Activated CD8-positive, alpha-beta memory T cell treated with anti-CD3 and anti-CD28 coated beads for 24 hours (primary cell): ENCODE results near the gene ZNF133.
"Not testable (repeated sequence)": the region's sequence is repeated elsewhere in the genome, so short reads cannot be mapped to it uniquely, and the experiment has no call there.

ENCODE experiments used
- DNase-seq: peaks from one replicate; pipeline ENCODE4 v3.0.0-alpha.2; 2020

Gene ZNF133

DNA sequence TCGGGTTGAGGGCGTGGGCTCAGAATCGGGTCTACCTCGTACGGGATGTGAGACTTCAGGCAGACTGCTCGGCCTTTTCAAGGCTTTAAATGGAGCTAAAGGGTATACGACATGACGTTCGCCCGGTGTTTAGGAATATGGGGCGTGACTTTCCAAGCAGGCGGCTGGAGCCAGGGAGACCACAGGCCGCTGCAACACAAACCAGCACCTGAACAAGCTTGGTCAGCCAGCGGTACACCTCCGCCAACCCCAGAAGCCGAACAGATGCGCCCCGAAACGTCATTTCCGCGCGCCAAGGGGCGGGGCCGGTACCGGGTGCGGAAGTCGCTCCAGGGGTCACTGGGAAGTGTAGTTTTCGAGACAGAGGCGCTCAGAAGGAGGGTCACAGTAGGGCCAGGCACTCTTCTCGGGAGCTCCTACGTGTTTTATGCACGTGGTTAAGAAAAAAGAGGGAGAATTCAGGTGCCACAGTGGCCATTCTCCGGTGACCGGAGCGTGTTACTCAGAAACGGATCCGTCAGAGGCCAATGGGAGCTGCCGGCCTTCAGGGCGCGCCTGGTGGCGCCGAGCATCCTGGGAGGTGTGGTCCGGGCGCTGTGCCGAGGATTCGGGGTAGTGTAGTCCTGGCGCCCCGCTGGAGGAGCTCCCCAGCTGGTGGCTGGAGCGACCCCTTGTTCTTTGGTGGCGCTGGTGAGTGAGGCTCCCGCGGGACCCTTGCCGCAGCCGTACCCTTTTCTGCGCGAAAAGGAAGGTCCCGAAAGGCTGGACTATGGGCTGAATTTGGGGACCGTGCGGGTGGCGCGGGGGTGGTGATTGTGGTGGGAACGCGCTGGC lies at the start of gene ZNF133:
TSS of gene ZNF133 (plus strand) at position 613 of the 834 bp plus-strand sequence. CDS start 17,160 bp downstream, outside the sequence.
- DNase-seq = peak; percentile 100

DNA sequence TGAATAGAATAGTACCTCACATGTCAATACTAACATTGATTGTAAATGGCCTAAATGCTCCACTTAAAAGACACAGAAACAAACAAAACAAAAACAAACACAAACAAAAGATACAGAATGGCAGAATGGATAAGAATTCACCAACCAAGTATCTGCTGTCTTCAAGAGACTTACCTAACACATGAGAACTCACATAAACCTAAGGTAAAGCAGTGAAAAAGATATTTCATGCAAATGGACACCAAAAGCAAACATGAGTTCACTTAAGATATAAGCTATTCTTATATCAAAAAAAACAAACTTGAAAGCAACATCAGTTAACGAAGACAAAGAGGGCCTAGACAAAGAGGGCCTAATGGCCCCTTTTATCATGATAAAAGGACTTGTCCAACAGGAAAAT lies 47.3 kb upstream of the ZNF133 start:
- no peak for DNase-seq

DNA sequence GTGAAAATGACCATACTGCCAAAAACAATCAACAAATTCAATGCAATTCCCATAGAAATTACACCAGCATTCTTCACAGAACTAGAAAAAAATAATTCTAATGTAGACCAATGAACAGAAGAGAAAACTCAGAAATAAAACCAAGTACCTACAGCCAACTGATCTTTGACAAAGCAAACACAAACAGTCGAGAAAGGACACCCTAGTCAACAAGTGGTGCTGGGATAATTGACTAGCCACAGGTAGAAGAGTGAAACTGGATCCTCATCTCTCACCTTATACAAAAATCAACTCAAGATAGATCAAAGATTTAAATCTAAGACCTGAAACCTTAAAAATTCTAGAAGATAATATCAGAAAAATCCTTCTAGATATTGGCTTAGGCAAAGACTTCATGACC lies 44.5 kb upstream of the ZNF133 start:
- DNase-seq = no peak

DNA sequence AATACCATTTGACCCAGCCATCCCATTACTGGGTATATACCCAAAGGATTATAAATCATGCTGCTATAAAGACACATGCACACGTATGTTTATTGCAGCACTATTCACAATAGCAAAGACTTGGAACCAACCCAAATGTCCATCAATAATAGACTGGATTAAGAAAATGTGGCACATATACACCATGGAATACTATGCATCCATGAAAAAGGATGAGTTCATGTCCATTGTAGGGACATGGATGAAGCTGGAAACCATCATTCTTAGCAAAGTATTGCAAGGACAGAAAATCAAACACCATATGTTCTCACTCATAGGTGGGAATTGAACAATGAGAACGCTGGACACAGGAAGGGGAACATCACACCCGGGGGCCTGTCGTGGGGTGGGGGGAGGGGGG lies 39.8 kb upstream of the ZNF133 start:
- not testable (repeated sequence) for DNase-seq

DNA sequence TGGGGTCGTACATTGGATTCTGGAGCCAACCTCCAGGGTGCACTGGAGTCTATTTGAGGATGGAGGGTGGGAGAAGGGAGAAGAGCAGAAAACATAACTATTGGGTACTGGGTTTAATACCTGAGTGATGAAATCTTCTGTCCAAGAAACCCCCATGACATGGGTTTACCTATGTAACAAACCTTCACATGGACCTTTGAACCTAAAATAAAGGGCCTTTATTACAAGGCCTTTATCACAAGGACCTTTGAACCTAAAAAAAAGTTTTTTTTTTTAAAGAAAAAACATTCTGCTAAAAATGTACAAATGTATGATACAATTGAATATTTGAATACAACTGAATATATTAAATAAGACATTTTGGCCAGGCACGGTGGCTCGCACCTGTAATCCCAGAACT lies 38.1 kb upstream of the ZNF133 start:
- DNase-seq = no peak

DNA sequence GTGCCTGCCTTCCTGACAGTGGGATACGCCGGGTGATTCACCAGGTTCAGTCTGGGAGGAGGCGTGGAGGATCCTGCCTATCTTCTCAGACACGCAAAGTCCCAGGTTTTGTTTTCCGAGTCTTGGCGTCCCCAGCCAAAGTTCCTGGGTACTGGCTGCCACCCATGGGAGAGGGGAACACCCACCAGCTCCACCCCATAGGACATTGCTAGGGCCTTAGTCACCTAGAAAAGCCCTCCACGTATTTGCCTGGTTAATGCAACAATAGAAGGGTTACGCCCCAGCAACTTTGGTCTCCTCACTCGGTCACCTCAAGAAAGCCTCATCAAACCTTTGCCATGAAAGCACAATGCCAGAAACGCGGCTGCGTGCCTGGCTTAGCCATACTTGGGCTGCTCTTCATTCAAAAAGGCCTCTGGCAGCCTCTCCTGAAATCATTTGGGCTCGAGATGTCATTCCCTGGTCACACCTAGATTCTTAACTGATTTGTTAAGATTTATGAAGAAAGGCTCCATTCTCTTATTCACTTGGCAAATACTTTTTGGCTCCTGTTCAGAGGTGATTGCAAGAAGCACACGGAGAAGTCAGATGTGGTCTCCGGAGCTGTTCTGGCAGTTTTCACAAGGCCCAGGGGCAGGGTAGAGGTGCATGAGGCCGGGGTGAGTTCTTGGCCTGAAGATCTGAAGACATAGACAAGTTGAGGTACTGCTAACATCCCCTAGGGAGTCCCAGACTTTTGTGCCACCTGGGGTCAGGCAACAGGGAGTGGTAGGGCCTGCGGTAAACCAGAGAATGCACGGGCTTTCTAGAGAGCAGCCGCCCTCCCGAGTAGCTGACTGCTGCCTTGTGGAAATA lies 35.5 kb upstream of the ZNF133 start:
- no peak for DNase-seq

DNA sequence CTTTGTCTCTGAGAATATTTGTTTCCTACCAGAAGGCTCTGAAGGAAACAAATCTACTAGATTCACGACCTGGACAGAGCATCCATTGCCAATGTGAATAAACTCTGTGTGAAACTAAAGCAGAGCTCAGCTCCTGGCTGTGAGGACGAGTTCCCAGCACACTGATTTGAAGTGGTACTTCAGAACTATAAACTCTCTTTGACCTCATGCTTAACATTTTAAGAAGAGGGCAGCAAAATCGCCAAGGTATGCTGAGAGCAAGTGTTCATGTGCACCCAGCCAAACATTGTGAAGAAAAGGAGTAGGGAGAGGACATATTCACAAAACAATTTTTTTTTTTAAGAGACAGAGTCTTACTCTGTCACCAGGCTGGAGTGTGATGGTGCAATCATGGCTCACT lies 33.7 kb upstream of the ZNF133 start:
- DNase-seq = no peak

DNA sequence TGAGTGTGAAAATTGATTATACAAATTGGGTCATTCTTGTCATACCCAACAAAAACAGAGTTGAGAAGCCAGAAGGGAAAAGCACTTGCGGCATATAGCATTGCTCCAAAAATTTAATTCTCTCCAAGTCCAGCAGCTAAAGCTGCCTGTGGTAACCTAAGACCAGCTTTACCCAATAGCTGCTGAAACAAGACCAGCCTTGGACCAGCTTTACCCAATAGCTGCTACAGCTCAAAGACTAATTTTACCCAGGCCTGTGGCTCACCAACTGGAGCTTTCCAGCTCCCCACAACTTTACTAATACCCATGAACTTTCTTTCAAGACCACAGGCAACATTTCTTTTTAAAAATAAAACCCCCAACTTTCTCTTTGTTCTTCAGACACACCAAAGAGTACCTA lies 32.8 kb upstream of the ZNF133 start:
- no peak for DNase-seq

DNA sequence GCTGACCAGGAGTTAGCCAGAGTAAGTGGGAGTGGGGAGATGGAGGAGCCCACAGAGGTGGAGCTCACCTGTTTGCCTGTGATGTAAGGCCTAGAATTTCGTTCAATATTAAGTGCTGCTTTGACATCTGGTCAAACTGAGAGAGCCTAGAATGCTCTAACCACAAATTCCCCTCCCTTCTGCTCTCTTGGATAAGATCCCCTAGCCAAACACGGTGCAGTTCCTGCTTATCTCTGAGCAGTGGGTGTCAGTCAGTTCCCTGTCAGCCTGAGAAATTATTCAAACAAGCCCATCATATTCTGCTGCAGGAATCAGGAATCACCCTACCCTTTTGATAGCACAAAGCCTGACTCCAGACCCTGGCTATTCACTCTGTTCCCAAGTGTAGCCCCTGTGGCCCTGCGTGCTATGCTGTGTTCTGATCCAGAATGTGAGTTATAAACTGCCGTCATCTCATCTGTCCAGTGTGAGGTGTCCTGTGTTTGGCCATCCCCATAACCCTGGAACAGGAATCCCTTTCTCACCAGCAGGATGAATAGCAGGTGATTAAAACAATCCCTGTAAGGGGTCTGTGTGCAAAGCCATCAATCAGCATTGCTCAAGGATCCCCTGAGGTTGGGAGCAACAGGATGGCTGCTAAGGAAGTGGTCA lies 31.8 kb upstream of the ZNF133 start:
- no peak for DNase-seq

DNA sequence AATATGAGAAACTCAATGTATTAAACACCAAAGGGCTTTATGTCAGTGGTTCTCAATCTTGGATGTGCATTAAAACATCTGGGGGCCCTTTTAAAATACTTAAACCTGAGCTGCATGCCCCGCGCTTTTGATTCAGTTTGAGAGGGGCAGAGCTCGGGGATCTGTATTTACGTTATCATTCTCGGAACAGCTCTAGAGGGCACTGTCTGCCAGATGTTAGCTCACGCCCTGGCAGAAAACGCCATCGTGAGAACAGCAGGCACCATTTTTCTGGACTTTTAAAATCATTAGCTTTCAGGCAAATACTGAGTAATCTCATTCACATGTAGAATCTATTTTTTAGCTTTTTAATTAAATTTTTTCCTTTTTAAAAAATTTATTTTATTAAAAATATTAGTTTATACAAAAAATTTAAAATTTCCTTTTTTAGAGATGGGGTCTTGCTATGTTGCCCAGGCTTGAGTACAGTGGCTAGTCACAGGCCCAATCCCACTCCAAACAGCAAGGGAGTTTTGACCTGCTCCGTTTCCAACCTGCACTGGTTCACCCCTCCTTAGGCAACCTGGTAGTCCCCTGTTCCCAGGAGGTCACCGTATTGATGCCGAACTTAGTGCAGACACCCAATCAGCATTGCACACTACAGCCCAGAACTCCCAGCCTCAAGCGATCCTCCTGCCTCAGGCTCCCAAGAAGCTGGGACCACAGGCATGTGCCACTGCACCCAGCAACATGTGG lies 30.0 kb upstream of the ZNF133 start:
- no peak for DNase-seq

DNA sequence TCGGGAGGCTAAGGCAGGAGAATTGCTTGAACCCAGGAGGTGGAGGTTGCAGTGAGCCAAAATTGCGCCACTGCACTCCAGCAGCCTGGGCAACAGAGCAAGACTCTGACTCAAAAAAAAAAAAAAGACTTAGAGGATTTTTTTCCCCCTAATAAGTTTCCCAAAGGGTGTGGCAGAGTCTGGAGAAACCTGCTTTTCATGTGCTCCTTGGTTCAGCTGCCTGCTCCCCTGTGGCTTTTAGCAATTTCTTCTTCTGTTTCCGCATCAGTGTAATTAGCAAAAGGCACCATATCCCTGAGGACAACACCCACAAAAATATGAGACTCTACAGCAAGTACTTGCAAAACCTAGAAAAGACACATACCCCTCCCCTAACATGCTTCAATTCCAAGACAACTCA lies 28.6 kb upstream of the ZNF133 start:
- DNase-seq = no peak

DNA sequence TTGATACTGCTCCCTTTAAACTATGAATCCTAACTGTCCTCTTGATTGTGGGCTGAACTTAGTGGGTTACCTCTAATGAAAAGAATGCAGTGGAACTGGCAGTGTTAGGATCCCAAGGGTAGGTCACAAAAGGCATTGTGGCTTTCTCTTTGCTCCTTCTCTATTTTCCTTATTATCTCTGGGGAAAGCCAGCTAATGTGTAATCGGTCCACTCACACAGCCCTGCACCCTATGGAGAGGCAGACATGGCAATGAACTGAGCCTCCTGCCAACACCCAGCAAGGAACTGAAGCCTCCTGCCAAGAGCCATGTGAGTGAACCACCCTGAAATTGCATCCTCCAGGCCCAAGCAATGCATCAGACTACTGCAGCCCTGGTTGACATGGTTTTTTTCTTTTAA lies 24.6 kb upstream of the ZNF133 start:
- DNase-seq = no peak

DNA sequence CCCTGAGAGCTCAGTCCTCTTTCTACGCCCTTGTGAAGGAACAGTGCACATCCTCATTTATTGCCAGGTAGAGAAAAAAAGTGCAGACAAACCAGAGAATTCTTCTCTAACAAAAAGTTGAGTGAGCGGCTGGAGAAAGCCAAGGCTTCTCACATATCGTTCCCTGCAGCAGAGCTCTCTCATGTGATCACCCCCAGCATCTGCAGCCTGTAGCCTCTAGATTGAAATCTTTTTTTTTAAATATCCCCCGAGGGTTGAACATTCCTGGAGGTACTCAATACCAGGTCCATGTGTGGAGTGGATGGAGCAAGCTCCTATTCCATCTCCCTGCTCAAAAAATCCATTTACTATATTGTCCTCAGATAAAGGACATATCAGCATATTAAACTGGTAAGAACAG lies 22.9 kb upstream of the ZNF133 start:
- DNase-seq = no peak

DNA sequence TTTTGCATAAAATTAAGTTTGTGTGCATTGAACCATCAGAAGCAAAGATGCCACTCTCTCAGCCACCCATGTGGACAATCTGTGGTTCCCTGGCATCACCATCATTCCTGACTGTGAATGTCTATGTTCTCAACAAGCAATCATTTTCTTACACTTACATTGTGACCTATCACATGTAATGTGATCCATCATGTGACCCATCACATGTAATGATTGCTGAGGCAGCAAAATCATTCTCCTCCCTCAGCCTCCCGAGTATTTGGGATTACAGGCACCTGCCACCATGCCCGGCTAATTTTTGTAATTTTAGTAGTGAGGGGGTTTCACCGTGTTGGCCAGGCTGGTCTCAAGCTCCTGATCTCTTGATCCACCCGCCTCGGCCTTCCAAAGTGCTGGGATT lies 22.0 kb upstream of the ZNF133 start:
- no peak for DNase-seq

DNA sequence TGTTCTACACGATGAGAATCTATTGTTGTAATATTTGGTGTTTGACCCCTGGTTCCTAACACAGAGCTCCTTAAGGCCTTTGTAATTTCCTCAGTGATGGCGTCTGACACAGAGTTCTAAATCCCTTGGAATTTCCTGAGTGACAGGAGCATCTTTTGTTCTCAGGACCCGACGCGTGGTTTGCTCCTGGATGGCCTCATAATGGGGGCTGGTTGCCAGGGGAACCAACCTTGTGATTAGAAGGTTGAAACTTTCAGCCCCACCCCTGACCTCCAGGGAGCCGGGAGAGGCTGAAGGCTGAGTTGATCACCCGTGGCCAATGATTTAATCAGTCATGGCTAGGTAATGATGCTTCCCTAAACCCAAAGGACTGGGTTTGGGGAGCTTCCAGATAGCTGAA lies 20.5 kb upstream of the ZNF133 start:
- DNase-seq = no peak

DNA sequence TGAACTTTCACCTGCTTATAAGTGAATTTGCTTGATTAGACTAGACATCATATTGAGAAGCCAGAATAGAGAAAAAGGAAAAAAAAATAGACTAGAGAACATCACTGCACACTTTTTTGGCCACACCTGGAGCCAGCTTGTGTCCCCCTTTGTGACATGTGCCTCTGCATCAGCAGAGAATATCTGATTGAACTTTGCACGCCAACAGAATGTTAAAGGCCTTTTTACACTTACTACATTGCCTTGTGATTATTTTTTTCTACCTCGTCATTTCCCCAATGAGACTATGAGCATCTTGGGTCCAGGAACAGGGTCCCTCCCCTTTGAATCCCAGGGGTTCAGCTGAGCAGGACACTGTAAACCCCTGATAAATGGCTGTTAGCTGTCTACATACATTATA lies 17.2 kb upstream of the ZNF133 start:
- no peak for DNase-seq

DNA sequence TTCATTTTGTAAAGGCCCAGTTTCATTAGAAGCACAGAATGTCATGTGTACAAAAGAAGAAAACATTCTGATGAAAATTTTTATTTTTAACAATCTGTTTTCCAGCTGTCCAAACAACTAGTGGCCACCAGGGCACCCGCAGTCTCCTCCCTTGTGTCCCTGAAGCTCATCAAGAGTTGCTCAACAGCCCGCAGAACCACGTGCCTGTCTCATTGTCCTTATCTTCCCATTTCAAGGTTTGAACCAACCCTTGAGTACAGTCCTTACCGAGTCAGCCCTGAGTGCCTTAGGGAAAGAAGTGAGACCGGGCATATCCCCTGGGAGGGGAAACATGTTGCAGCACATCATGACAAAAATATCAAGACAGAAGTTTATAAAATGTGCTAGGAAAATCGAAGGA lies 15.9 kb upstream of the ZNF133 start:
- DNase-seq = no peak

DNA sequence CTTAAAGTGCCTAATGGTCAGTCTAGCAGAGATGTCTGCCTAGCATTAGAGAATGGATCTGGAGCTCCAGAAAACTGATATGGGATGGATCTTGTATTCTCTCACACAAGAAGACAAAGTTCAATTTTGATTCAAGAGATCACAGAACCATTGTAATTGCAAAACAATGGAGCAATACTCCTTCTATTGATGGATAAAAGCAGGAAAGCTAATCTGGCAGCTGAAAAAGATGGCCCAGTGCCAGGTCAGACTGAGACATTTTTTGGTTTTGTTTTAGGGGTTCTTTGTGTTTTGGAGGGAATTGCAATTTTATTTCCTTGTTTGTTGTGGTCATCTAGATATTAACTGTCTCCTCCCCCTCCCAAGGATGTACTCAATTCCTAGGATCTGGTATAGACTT lies 14.6 kb upstream of the ZNF133 start:
- DNase-seq = no peak

DNA sequence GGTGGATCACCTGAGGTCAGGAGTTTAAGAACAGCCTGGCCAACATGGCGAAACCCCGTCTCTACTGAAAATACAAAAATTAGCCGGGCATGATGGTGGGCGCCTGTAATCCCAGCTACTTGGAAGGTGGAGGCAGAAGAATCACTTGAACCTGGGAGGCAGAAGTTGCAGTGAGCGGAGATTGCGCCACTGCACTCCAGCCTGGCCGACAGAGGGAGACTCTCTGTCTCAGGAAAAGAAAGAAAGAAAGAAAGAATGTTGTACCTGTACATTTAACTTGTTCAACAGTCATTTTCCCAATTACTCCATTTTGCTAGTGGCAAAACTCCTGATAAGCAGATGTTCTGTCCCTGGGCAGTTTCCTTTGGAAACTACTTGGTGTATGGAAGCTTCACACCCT lies 12.4 kb upstream of the ZNF133 start:
- DNase-seq = not testable (repeated sequence)

DNA sequence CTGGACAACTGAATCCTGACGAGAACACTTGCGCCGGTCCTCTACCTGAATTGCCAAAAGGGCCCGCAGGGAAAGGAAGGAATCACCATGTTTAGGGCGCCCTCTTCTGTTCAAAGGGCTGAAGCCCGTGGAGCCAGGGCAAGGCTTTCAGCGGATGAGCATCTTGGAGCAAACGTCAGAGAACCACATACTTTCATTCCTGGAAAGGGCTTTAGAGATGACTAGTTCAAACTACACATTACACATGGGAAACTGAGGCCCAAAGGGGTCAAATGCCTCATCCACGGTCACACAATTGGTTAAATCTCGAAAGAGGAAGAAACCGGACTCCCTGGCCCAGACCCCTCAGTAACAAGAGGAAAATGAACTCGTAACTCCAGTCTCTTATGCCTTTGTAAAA lies 11.5 kb upstream of the ZNF133 start:
- DNase-seq = peak; percentile 72

DNA sequence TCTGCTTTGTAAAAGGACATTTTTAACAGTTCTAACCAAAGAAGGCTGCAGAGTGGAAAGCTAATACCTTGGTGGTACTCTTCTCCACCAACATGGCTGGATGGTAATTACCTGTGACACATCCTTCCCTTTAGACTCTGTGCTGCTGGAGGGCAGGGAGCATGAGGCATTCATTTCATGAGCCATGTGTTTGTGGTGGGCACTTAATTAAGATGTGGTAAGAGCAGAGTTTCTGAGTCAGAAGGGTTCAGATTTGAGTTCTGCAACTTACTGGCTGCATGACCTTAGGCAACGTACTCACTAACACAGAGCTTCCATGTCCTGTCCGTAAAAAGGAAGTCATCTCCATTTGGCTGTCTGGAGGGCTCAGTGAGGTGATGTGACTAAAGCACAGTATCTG lies 9.1 kb upstream of the ZNF133 start:
- no peak for DNase-seq

DNA sequence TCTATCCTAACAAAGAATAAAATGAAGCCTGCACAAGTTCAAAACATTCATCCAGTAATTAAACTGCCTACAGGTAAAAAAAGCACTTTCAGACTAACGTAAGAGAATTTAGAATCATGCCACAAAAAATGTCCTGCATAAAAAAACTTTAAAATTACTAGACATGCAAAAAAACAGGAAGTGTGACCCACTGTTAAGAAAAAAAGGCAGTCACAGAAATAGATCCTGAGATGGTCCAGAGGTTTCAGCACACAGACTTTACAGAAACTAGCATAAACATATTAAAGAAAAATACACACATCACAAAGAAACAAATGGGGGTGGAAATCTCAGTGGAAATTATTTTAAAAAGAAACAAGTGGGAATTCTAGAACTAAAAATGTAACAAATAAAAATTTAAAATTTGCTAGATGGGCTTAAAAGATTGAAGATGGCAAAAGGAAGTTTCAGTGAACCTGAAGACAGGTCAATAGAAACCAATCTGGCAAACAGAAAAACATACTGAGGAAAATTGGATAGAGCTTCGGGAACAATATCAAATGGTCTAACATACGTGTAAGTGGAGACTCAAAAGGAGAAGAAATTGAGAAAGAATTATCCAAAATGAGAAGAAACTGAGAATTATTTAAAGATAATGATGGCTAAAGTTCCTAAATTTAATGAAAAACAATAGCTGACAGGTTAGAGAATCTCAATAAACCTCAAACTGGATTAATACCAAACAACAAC lies 3.4 kb upstream of the ZNF133 start:
- DNase-seq = no peak
